CD4-positive, alpha-beta T cell (primary cell): ENCODE measurements around the gene DCDC1. TPM values are rescaled to one million over a fixed set of nuclear protein-coding genes. Genes with fewer than 3 reads are reported as not detected.

Experiments used
- ATAC-seq: fragments of 200-7000 bp; cut with Tn5 transposase; one replicate; pipeline ENCODE4 v1.10.0; 2022; ENCODE audit warnings: mild to moderate bottlenecking; ENCODE audit not compliant: poor library complexity
- CTCF ChIA-PET: fragments of 350-600 bp; sonication (Branson Sonifier 250); formaldehyde crosslinking; loops from one replicate; lab custom pipeline; 2021; ENCODE audit warnings: antibody characterized with exemption, inconsistent platforms; lab: Charles Lee
- POLR2A ChIA-PET: fragments of 350-600 bp; sonication (Branson Sonifier 250); formaldehyde crosslinking; loops from one replicate; lab custom pipeline; 2021; ENCODE audit warnings: antibody characterized with exemption, inconsistent platforms; lab: Charles Lee
- DNase-seq, 14 experiments: peaks; one replicate each; pipeline ENCODE4 v3.0.0-alpha.2; 2013 to 2020; ENCODE audit warnings: mixed read lengths in 2 of 14
- H3K27ac ChIP-seq, 2 donors: one replicate each; pipeline versions ENCODE4 v1.5.1 to v1.7.0; 2013; ENCODE audit warnings: low read length in 2 of 2, low read depth in 1 of 2, mild to moderate bottlenecking in 1 of 2
- H3K27me3 ChIP-seq, 2 experiments: 1 replicate in 1 of 2; 2 replicates in 1 of 2; pipeline versions ENCODE4 v1.6.1 to v1.7.0; 2013; ENCODE audit warnings: low read length in 2 of 2, control low read depth in 1 of 2, mild to moderate bottlenecking in 1 of 2, moderate library complexity in 1 of 2; ENCODE audit not compliant: insufficient read depth in 2 of 2, control insufficient read depth in 1 of 2
- H3K36me3 ChIP-seq: one replicate; pipeline ENCODE4 v1.6.1; 2013; ENCODE audit warnings: low read length, control low read depth; ENCODE audit not compliant: insufficient read depth
- H3K4me1 ChIP-seq: one replicate; pipeline ENCODE4 v1.6.1; 2013; ENCODE audit warnings: low read length, control low read depth; ENCODE audit not compliant: insufficient read depth
- H3K4me3 ChIP-seq: one replicate; pipeline ENCODE4 v1.5.1; 2013; ENCODE audit warnings: mild to moderate bottlenecking, low read length, moderate library complexity
- H3K9me3 ChIP-seq, 2 experiments: 1 replicate in 1 of 2; 2 replicates in 1 of 2; pipeline versions ENCODE4 v1.6.1 to v1.7.0; 2013; ENCODE audit warnings: low read length in 2 of 2, mild to moderate bottlenecking in 2 of 2, control low read depth in 1 of 2, moderate library complexity in 1 of 2; ENCODE audit not compliant: control insufficient read depth in 1 of 2, insufficient read depth in 1 of 2
- H3K27ac Mint-ChIP-seq: one replicate; pipeline ENCODE4 v1.8.0; 2020; ENCODE audit warnings: mixed read lengths
- H3K27me3 Mint-ChIP-seq: one replicate; pipeline ENCODE4 v1.8.0; 2021; ENCODE audit warnings: mixed read lengths
- H3K36me3 Mint-ChIP-seq: one replicate; pipeline ENCODE4 v1.8.0; 2021; ENCODE audit warnings: low read depth, mixed read lengths
- H3K4me1 Mint-ChIP-seq: one replicate; pipeline ENCODE4 v1.8.0; 2021; ENCODE audit warnings: low read depth, mixed read lengths
- H3K4me3 Mint-ChIP-seq: one replicate; pipeline ENCODE4 v1.8.0; 2020; ENCODE audit warnings: mild to moderate bottlenecking, mixed read lengths
- H3K9me3 Mint-ChIP-seq: one replicate; pipeline ENCODE4 v1.8.0; 2020; ENCODE audit warnings: mixed read lengths
- intact Hi-C, 2 experiments: fragments of 100-400 bp; cut with DNase I in 1 of 2; cut with micrococcal nuclease in 1 of 2; formaldehyde crosslinking; loops; one replicate each; pipeline versions ENCODE4 v1.15.1 to v1.9.0; 2023 to 2025; cut with DNase I, micrococcal nuclease
- total RNA-seq, 174 experiments: library from RNA in 2 of 174; stranded (reverse) in 2 of 174; gene quantifications; one replicate each; pipeline ENCODE4 v1.2.3 and lab custom pipeline; 2021 to 2026
- TF ChIP-seq, protein P1 (sequence below): fragments of 200-600 bp; IDR thresholded peaks from one replicate; pipeline ENCODE4 v1.8.0; 2022; ENCODE audit warnings: antibody characterized with exemption, mild to moderate bottlenecking

Gene DCDC1
- total RNA-seq, 2 experiments from 2014 or later = 0.11 TPM; not detected in 1

DNA sequence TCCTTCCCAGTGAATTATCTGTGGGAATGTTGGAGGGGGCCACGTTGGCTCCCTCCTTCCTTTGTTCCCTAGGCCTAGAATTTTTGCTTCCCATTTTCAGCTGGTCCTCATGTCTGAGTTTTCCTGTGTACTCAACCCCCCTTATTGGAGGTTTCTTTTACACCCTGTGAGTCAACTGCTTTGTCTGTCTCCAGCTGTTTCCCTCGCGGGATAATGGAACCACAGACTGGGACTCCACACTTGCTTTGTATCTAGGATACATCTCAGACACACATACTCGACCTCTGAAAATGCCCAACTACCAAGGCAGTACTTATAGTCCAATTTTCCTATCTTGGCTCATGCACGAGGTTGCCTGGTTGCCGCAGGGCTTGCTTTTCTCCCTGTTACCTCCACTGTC lies 430.7 kb downstream of the DCDC1 start:
- intact Hi-C loops = no loop called here
- H3K4me1 Mint-ChIP-seq = no peaks in the 10 kb centered on the region
- no peaks in the 10 kb centered on the region for H3K27me3 ChIP-seq
- peaks cover 18% of the 10 kb centered on the region for H3K9me3 Mint-ChIP-seq
- no peak overlapping the region for H3K27ac ChIP-seq
- H3K36me3 ChIP-seq = no peaks in the 10 kb centered on the region
- H3K36me3 Mint-ChIP-seq = no peaks in the 10 kb centered on the region
- no peaks in the 10 kb centered on the region for H3K27me3 Mint-ChIP-seq
- H3K9me3 ChIP-seq = peaks cover 0 to 6% of the 10 kb centered on the region in 2 experiments
- H3K4me1 ChIP-seq = no peaks in the 10 kb centered on the region
- DNase-seq = no peak
- POLR2A ChIA-PET = no interaction called here
- H3K4me3 Mint-ChIP-seq = no peak overlapping the region
- H3K27ac Mint-ChIP-seq = no peak overlapping the region
- ATAC-seq = no peak
- TF ChIP-seq, protein P1, sequence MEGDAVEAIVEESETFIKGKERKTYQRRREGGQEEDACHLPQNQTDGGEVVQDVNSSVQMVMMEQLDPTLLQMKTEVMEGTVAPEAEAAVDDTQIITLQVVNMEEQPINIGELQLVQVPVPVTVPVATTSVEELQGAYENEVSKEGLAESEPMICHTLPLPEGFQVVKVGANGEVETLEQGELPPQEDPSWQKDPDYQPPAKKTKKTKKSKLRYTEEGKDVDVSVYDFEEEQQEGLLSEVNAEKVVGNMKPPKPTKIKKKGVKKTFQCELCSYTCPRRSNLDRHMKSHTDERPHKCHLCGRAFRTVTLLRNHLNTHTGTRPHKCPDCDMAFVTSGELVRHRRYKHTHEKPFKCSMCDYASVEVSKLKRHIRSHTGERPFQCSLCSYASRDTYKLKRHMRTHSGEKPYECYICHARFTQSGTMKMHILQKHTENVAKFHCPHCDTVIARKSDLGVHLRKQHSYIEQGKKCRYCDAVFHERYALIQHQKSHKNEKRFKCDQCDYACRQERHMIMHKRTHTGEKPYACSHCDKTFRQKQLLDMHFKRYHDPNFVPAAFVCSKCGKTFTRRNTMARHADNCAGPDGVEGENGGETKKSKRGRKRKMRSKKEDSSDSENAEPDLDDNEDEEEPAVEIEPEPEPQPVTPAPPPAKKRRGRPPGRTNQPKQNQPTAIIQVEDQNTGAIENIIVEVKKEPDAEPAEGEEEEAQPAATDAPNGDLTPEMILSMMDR = no peak
- CTCF ChIA-PET = no interaction called here
- H3K4me3 ChIP-seq = no peak overlapping the region

DNA sequence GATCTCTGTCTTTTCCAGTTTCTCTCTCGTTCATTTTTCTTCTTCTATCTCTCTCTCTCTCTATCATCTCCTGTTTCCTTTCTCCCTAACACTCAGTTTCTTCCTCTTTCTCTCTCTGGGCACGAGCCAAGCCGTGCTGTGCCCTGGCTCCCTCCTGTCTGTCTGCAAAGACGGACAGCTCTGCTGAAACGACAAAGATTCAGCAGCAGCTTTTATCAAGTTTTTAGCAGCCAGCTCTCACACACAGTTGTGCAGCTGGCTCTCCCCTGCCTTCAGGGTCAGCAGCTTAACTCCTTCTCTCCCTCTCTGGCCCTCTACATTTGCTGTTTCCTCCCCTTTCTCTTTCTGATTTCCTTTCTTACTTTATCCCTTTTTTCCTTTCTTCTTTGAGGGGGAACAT lies 431.4 kb downstream of the DCDC1 start:
- H3K27ac ChIP-seq = no peak overlapping the region
- no peaks in the 10 kb centered on the region for H3K27me3 Mint-ChIP-seq
- no peaks in the 10 kb centered on the region for H3K27me3 ChIP-seq
- H3K9me3 ChIP-seq = peaks cover 0 to 6% of the 10 kb centered on the region in 2 experiments
- ATAC-seq (no peak), DNase-seq (no peak)
- no peaks in the 10 kb centered on the region for H3K36me3 Mint-ChIP-seq
- ChIA-PET CTCF (no interaction called here), POLR2A (no interaction called here)
- H3K4me3 ChIP-seq = no peak overlapping the region
- peaks cover 18% of the 10 kb centered on the region for H3K9me3 Mint-ChIP-seq
- TF ChIP-seq, protein P1 = no peak
- no peak overlapping the region for H3K4me3 Mint-ChIP-seq
- intact Hi-C loops = no loop called here
- no peaks in the 10 kb centered on the region for H3K36me3 ChIP-seq
- no peak overlapping the region for H3K27ac Mint-ChIP-seq
- no peaks in the 10 kb centered on the region for H3K4me1 Mint-ChIP-seq
- H3K4me1 ChIP-seq = no peaks in the 10 kb centered on the region

DNA sequence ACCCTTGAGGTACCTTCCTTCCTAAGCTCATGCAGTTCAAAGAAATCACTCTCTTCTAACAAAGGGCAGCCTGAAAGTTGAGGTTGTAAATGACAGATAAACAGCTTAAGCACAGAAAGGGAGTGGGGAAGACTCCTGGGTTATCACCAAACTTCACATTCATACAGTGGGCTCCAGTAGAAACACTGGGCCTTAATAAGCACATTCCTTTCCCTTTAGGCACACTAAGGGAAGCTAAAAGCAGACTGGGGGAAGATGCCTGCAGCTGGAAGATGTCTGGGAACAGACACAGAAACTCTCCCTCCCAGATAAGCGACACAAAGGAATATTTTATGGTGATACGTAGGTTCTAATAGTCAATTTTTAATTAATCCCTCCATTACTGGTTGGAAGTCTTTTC lies 433.0 kb downstream of the DCDC1 start:
- ATAC-seq (no peak), DNase-seq (no peak)
- H3K4me3 ChIP-seq = no peak overlapping the region
- H3K4me1 Mint-ChIP-seq = no peaks in the 10 kb centered on the region
- intact Hi-C loops = no loop called here
- peaks cover 0 to 6% of the 10 kb centered on the region in 2 experiments for H3K9me3 ChIP-seq
- H3K27me3 ChIP-seq = no peaks in the 10 kb centered on the region
- ChIA-PET POLR2A (no interaction called here), CTCF (no interaction called here)
- H3K4me1 ChIP-seq = no peaks in the 10 kb centered on the region
- no peak overlapping the region for H3K4me3 Mint-ChIP-seq
- no peak overlapping the region for H3K27ac ChIP-seq
- H3K27me3 Mint-ChIP-seq = no peaks in the 10 kb centered on the region
- no peaks in the 10 kb centered on the region for H3K36me3 Mint-ChIP-seq
- H3K27ac Mint-ChIP-seq = no peak overlapping the region
- H3K36me3 ChIP-seq = no peaks in the 10 kb centered on the region
- TF ChIP-seq, protein P1 = no peak
- peaks cover 11% of the 10 kb centered on the region for H3K9me3 Mint-ChIP-seq
